ENCODE data around the gene DDX39A.
"Not testable (repeated sequence)": the region's sequence is repeated elsewhere in the genome, so short reads cannot be mapped to it uniquely, and the experiment has no call there.

Gene DDX39A

GRCh38 chr19:14419106-14419813, at the start of gene DDX39A:
DDX39A (minus strand) TSS chr19:14419341; CDS start chr19:14413220, 6,121 bp downstream.
- peak; percentile 84 to 99 (median 97) for DNase-seq

- DNase-seq, result no peak
These were observed 48.7 kb upstream of the DDX39A start for GRCh38 chr19:14467816-14468215.

- no peak for DNase-seq
These were observed 48.2 kb upstream of the DDX39A start for GRCh38 chr19:14467391-14467790.

- DNase-seq, result no peak
These were observed 44.6 kb upstream of the DDX39A start for GRCh38 chr19:14463747-14464146.

GRCh38 chr19:14462401-14462800, 43.3 kb upstream of the DDX39A start:
- DNase-seq, result not testable (repeated sequence)

GRCh38 chr19:14460935-14461334, 41.8 kb upstream of the DDX39A start:
- DNase-seq, result no peak

- DNase-seq, result no peak
These were observed 40.6 kb upstream of the DDX39A start for GRCh38 chr19:14459703-14460102.

- not testable (repeated sequence) for DNase-seq
These were observed 33.2 kb upstream of the DDX39A start for GRCh38 chr19:14452303-14452702.

- no peak for DNase-seq
These were observed 31.7 kb upstream of the DDX39A start for GRCh38 chr19:14450876-14451275.

GRCh38 chr19:14450168-14450874, 31.2 kb upstream of the DDX39A start:
- peak in 1 of 58 donors; percentile 44 for DNase-seq

GRCh38 chr19:14449321-14449720, 30.2 kb upstream of the DDX39A start:
- DNase-seq, result no peak

- no peak for DNase-seq
These were observed 27.3 kb upstream of the DDX39A start for GRCh38 chr19:14446336-14447036.

- no peak for DNase-seq
These were observed 24.6 kb upstream of the DDX39A start for GRCh38 chr19:14443632-14444216.

- DNase-seq, result peak in 29 of 58 donors; percentile 6 to 81 (median 40)
These were observed 23.9 kb upstream of the DDX39A start for GRCh38 chr19:14442891-14443631.

- peak in 1 of 58 donors; percentile 23 for DNase-seq
These were observed 22.1 kb upstream of the DDX39A start for GRCh38 chr19:14441041-14441938.

- peak in 32 of 58 donors; percentile 4 to 48 (median 22) for DNase-seq
These were observed 20.9 kb upstream of the DDX39A start for GRCh38 chr19:14440049-14440448.

- no peak for DNase-seq
These were observed 19.9 kb upstream of the DDX39A start for GRCh38 chr19:14439014-14439413.

- no peak for DNase-seq
These were observed 18.5 kb upstream of the DDX39A start for GRCh38 chr19:14437578-14438140.

- no peak for DNase-seq
These were observed 16.3 kb upstream of the DDX39A start for GRCh38 chr19:14435320-14436050.
